Common myeloid progenitor, CD34-positive (primary cell): ENCODE data around the gene ZSCAN4.
A peak's percentile ranks its signal among the peaks of the same experiment; 100 is the strongest.

Experiments used
- CTCF ChIA-PET: fragments of 350-600 bp; sonication (Branson Sonifier 250); formaldehyde crosslinking; loops from one replicate; lab custom pipeline; 2021; ENCODE audit warnings: antibody characterized with exemption; lab: Charles Lee
- POLR2A ChIA-PET: fragments of 350-600 bp; sonication (Branson Sonifier 250); formaldehyde crosslinking; loops from one replicate; lab custom pipeline; 2021; ENCODE audit warnings: antibody characterized with exemption; lab: Charles Lee
- DNase-seq, 3 donors: peaks; one replicate each; pipeline versions ENCODE4 v3.0.0 to v3.0.0-alpha.2; 2013
- H3K27ac ChIP-seq, 2 experiments: 1 replicate in 1 of 2; 2 replicates in 1 of 2; pipeline ENCODE4 v1.7.0; 2013; ENCODE audit warnings: inconsistent platforms in 2 of 2, low read length in 2 of 2, mild to moderate bottlenecking in 2 of 2, low read depth in 1 of 2, moderate library complexity in 1 of 2; ENCODE audit not compliant: severe bottlenecking in 2 of 2, insufficient read depth in 1 of 2, poor library complexity in 1 of 2
- H3K27me3 ChIP-seq, 5 experiments: replicated peaks in 2 of 5; 1 replicate in 3 of 5; 2 replicates in 2 of 5; pipeline versions ENCODE4 v1.6.1 to v1.7.0; 2013; ENCODE audit warnings: low read length in 4 of 5, mild to moderate bottlenecking in 2 of 5, moderate library complexity in 2 of 5, inconsistent platforms in 1 of 5; ENCODE audit not compliant: insufficient read depth in 5 of 5, control insufficient read depth in 4 of 5
- H3K36me3 ChIP-seq, 4 experiments: 1 replicate in 2 of 4; 2 replicates in 2 of 4; pipeline versions ENCODE4 v1.6.1 to v1.7.0; 2013; ENCODE audit warnings: low read length in 3 of 4, control low read depth in 1 of 4, mild to moderate bottlenecking in 1 of 4; ENCODE audit not compliant: control insufficient read depth in 4 of 4, insufficient read depth in 4 of 4
- H3K4me1 ChIP-seq, 4 experiments: 1 replicate in 3 of 4; 2 replicates in 1 of 4; pipeline versions ENCODE4 v1.6.1 to v1.7.1; 2013; ENCODE audit warnings: low read length in 3 of 4, mild to moderate bottlenecking in 3 of 4, control low read depth in 1 of 4, inconsistent platforms in 1 of 4, moderate library complexity in 1 of 4; ENCODE audit not compliant: control insufficient read depth in 4 of 4, insufficient read depth in 4 of 4; ENCODE audit errors: control extremely low read depth in 1 of 4
- H3K4me3 ChIP-seq, 7 experiments: 1 replicate in 4 of 7; 2 replicates in 3 of 7; pipeline versions ENCODE4 v1.5.1 to v1.7.0; 2013; ENCODE audit warnings: mild to moderate bottlenecking in 7 of 7, low read length in 6 of 7, moderate library complexity in 6 of 7, inconsistent platforms in 2 of 7, low read depth in 2 of 7, control low read depth in 1 of 7; ENCODE audit not compliant: insufficient read depth in 4 of 7, control insufficient read depth in 1 of 7; ENCODE audit errors: extremely low read depth in 1 of 7
- H3K9me3 ChIP-seq, 5 experiments: 1 replicate in 4 of 5; 2 replicates in 1 of 5; pipeline versions ENCODE4 v1.6.1 to v1.7.1; 2013; ENCODE audit warnings: low read length in 4 of 5, mild to moderate bottlenecking in 2 of 5, inconsistent platforms in 1 of 5, low read depth in 1 of 5, moderate library complexity in 1 of 5; ENCODE audit not compliant: control insufficient read depth in 4 of 5, insufficient read depth in 2 of 5; ENCODE audit errors: control extremely low read depth in 1 of 5
- WGBS: methylation state at CpG from one replicate; pipeline ENCODE4 v1.1.5; 2013; ENCODE audit not compliant: insufficient coverage; 5-methylcytosine and 5-hydroxymethylcytosine counted together

ZSCAN4 gene

GRCh38 chr19:57675881-57676280 lies 7.1 kb downstream of the ZSCAN4 start:
- ChIA-PET POLR2A (no interaction called here), CTCF (no interaction called here)
- Histone ChIP-seq H3K4me3 (no peak overlapping the region), H3K27me3 (peaks cover 0 to 2% (median 0%) of the 10 kb centered on the region in 5 experiments), H3K9me3 (peaks cover 0 to 3% (median 0%) of the 10 kb centered on the region in 5 experiments), H3K27ac (no peak overlapping the region), H3K36me3 (no peaks in the 10 kb centered on the region), H3K4me1 (no peaks in the 10 kb centered on the region)
- no peak for DNase-seq
- 86% methylated on average over 2 of the region's 2 CpGs for WGBS

- H3K27ac ChIP-seq: peak overlapping the region; percentile 46 to 81
- H3K4me3 ChIP-seq: peak overlapping the region; percentile 87 to 98 (median 93)
- H3K27me3 ChIP-seq: no peaks in the 10 kb centered on the region
- ChIA-PET POLR2A (interaction anchor here (1.0 kb wide), 1 partner anchor 27 kb away, joined by 4 read pairs; the partner anchor contains the start of gene ZNF154), CTCF (interaction anchor here (0.7 to 1.6 kb wide), 7 partner anchors 8 to 276 kb away, joined by 3 to 6 read pairs (median 3); partner anchors contain the start of gene ZNF154)
- H3K4me1 ChIP-seq: peaks cover 0 to 19% (median 11%) of the 10 kb centered on the region in 4 experiments
- no peak for DNase-seq
- 4% methylated on average over 19 of the region's 19 CpGs for WGBS
- H3K36me3 ChIP-seq: peaks cover 24 to 42% (median 39%) of the 10 kb centered on the region in 4 experiments
- peaks cover 0 to 51% (median 39%) of the 10 kb centered on the region in 5 experiments for H3K9me3 ChIP-seq
Measured at GRCh38 chr19:57682226-57682766, 13.6 kb downstream of the ZSCAN4 start.

GRCh38 chr19:57686727-57687126 lies 18.0 kb downstream of the ZSCAN4 start:
- H3K9me3 ChIP-seq: peaks cover 13 to 82% (median 59%) of the 10 kb centered on the region in 5 experiments
- WGBS: 100% methylated on average over 2 of the region's 3 CpGs

GRCh38 chr19:57687363-57688010 lies 18.8 kb downstream of the ZSCAN4 start:
- Histone ChIP-seq H3K9me3 (peaks cover 13 to 81% (median 59%) of the 10 kb centered on the region in 5 experiments), H3K27ac (no peak overlapping the region), H3K4me1 (peaks cover 0 to 13% (median 6%) of the 10 kb centered on the region in 4 experiments), H3K36me3 (peaks cover 36 to 76% (median 60%) of the 10 kb centered on the region in 4 experiments), H3K4me3 (no peak overlapping the region), H3K27me3 (no peaks in the 10 kb centered on the region)
- CTCF ChIA-PET: interaction anchor here (1.2 kb wide), 1 partner anchor 27 kb away, joined by 3 read pairs; no protein-coding TSS in a partner anchor
- WGBS: 99% methylated on average over 8 of the region's 12 CpGs
- DNase-seq: no peak
- POLR2A ChIA-PET: no interaction called here

More at GRCh38 chr19:57686727-57687126, 18.0 kb downstream of the ZSCAN4 start:
- ChIA-PET CTCF (no interaction called here), POLR2A (no interaction called here)
- H3K27me3 ChIP-seq: no peaks in the 10 kb centered on the region
- H3K4me3 ChIP-seq: no peak overlapping the region
- peaks cover 36 to 75% (median 60%) of the 10 kb centered on the region in 4 experiments for H3K36me3 ChIP-seq
- no peak overlapping the region for H3K27ac ChIP-seq
- DNase-seq: no peak
- peaks cover 0 to 17% (median 11%) of the 10 kb centered on the region in 4 experiments for H3K4me1 ChIP-seq

- WGBS: 97% methylated on average over 4 of the region's 6 CpGs
Measured at GRCh38 chr19:57688011-57688763, 19.5 kb downstream of the ZSCAN4 start.

GRCh38 chr19:57689750-57690149 lies 21.0 kb downstream of the ZSCAN4 start:
- peaks cover 13 to 65% (median 45%) of the 10 kb centered on the region in 5 experiments for H3K9me3 ChIP-seq
- no peak for DNase-seq
- H3K4me3 ChIP-seq: no peak overlapping the region
- 100% methylated on average over 2 of the region's 3 CpGs for WGBS
- ChIA-PET CTCF (interaction anchor here (2.2 kb wide), 1 partner anchor 8 kb away, joined by 6 read pairs; the partner anchor contains the start of gene ZNF551), POLR2A (no interaction called here)
- H3K4me1 ChIP-seq: no peaks in the 10 kb centered on the region
- peaks cover 31 to 65% (median 56%) of the 10 kb centered on the region in 4 experiments for H3K36me3 ChIP-seq
- no peak overlapping the region for H3K27ac ChIP-seq
- H3K27me3 ChIP-seq: no peaks in the 10 kb centered on the region

More at GRCh38 chr19:57688011-57688763, 19.5 kb downstream of the ZSCAN4 start:
- H3K36me3 ChIP-seq: peaks cover 36 to 81% (median 62%) of the 10 kb centered on the region in 4 experiments
- peaks cover 0 to 6% (median 0%) of the 10 kb centered on the region in 4 experiments for H3K4me1 ChIP-seq
- H3K9me3 ChIP-seq: peaks cover 13 to 74% (median 59%) of the 10 kb centered on the region in 5 experiments
- H3K27me3 ChIP-seq: no peaks in the 10 kb centered on the region
- ChIA-PET POLR2A (no interaction called here), CTCF (interaction anchor here (1.2 kb wide), 1 partner anchor 27 kb away, joined by 3 read pairs; no protein-coding TSS in a partner anchor)
- no peak for DNase-seq
- no peak overlapping the region for H3K27ac ChIP-seq
- no peak overlapping the region for H3K4me3 ChIP-seq
